Body of pancreas (tissue), 4 donors: ENCODE data around the gene POLE3. TPM values are rescaled to one million over a fixed set of nuclear protein-coding genes. Genes with fewer than 3 reads are reported as not detected.

Experiments used
- ATAC-seq: fragments of 150-250 bp; one replicate; pipeline ENCODE4 v1.9.1; 2016
- DNase-seq, 4 donors: peaks; one replicate each; pipeline ENCODE4 v3.0.0-alpha.2; 2019
- H3K27ac ChIP-seq, 4 donors: fragments of 200-600 bp; sonication (generic); 1 replicate in 3 of 4; 2 replicates in 1 of 4; pipeline versions ENCODE4 v1.5.1 to v1.6.1; 2016 to 2019; ENCODE audit warnings: mild to moderate bottlenecking in 1 of 4, mixed read lengths in 1 of 4, moderate library complexity in 1 of 4
- H3K27me3 ChIP-seq, 2 donors: fragments of 200-600 bp; sonication (generic); one replicate each; pipeline ENCODE4 v1.6.0; 2016; ENCODE audit warnings: mild to moderate bottlenecking in 1 of 2
- H3K36me3 ChIP-seq, 2 donors: fragments of 200-600 bp; sonication (generic); replicated peaks in 1 of 2; 2 replicates each; pipeline ENCODE4 v1.5.1; 2016; ENCODE audit warnings: low read depth in 2 of 2; ENCODE audit not compliant: insufficient read depth in 1 of 2
- H3K4me1 ChIP-seq: fragments of 200-600 bp; sonication (generic); one replicate; pipeline ENCODE4 v1.6.0; 2016
- H3K4me3 ChIP-seq, 2 donors: fragments of 200-600 bp; sonication (generic); 1 replicate in 1 of 2; 2 replicates in 1 of 2; pipeline ENCODE4 v1.5.1; 2016 to 2019
- H3K9me3 ChIP-seq, 3 donors: fragments of 200-600 bp; sonication (generic); 1 replicate in 2 of 3; 2 replicates in 1 of 3; pipeline ENCODE4 v1.5.1; 2016
- CTCF ChIP-seq, 7 experiments: fragments of 450-650 bp in 4 of 7; fragments of 200-600 bp in 3 of 7; sonication (generic) in 3 of 7; IDR thresholded peaks; one replicate each; pipeline ENCODE4 v1.5.1; 2016 to 2019; ENCODE audit warnings: antibody characterized with exemption in 7 of 7
- POLR2A ChIP-seq, 3 donors: fragments of 450-650 bp; IDR thresholded peaks; one replicate each; pipeline ENCODE4 v1.6.1; 2016; ENCODE audit warnings: antibody characterized with exemption in 3 of 3, mild to moderate bottlenecking in 2 of 3
- WGBS, 2 donors: methylation state at CpG; one replicate each; pipeline ENCODE4 v1.1.5; 2017; 5-methylcytosine and 5-hydroxymethylcytosine counted together
- intact Hi-C: fragments of 100-400 bp; cut with DNase I; formaldehyde crosslinking; loops from one replicate; pipeline ENCODE4 v1.15.1; 2023
- total RNA-seq, 2 donors: library from RNA; depleted of rRNA; stranded (reverse); fragments of >200 nt; gene quantifications; one replicate each; pipeline ENCODE4 v1.1.0, GENCODE V29; 2016

POLE3 gene
- total RNA-seq, 2 donors from 2014 or later: 13.8 to 17.6 TPM

GRCh38 chr9:113398796-113399195 is 11.7 kb downstream of the POLE3 start:
- Histone ChIP-seq H3K27ac (peak overlapping the region; percentile 50 to 85 (median 76)), H3K27me3 (no peaks in the 10 kb centered on the region), H3K4me3 (no peak overlapping the region), H3K4me1 (peaks cover 68% of the 10 kb centered on the region), H3K36me3 (no peaks in the 10 kb centered on the region), H3K9me3 (no peaks in the 10 kb centered on the region)
- TF ChIP-seq CTCF (IDR thresholded peaks at IDR 0.05) (no peak), POLR2A (IDR thresholded peaks at IDR 0.05) (peak in 1 of 3 donors; percentile 11)
- intact Hi-C loops: no loop called here
- 30% methylated on average over 5 of the region's 5 CpGs for WGBS, 2 donors
- DNase-seq: no peak
- no peak for ATAC-seq

- TF ChIP-seq CTCF (IDR thresholded peaks at IDR 0.05): no peak
- no peak for TF ChIP-seq POLR2A (IDR thresholded peaks at IDR 0.05)
- no peak for ATAC-seq
- Histone ChIP-seq H3K9me3 (no peaks in the 10 kb centered on the region), H3K27ac (peak overlapping the region in 3 of 4 donors; percentile 23 to 85 (median 80)), H3K27me3 (no peaks in the 10 kb centered on the region), H3K4me3 (no peak overlapping the region), H3K4me1 (peaks cover 70% of the 10 kb centered on the region), H3K36me3 (peaks cover 0 to 2% of the 10 kb centered on the region in 2 donors)
- no peak for DNase-seq
- 36 to 55% methylated on average over 3 of the region's 3 CpGs for WGBS, 2 donors
- intact Hi-C loops: no loop called here
Measured at GRCh38 chr9:113397203-113397631, 13.3 kb downstream of the POLE3 start.

GRCh38 chr9:113395000-113395861 is 15.2 kb downstream of the POLE3 start:
- H3K27ac ChIP-seq: peak overlapping the region in 3 of 4 donors; percentile 31 to 71 (median 62)
- peaks cover 61% of the 10 kb centered on the region for H3K4me1 ChIP-seq
- peaks cover 0 to 15% of the 10 kb centered on the region in 2 donors for H3K36me3 ChIP-seq
- H3K4me3 ChIP-seq: no peak overlapping the region
- no peaks in the 10 kb centered on the region for H3K27me3 ChIP-seq
- intact Hi-C loops: no loop called here
- TF ChIP-seq CTCF (IDR thresholded peaks at IDR 0.05) (no peak), POLR2A (IDR thresholded peaks at IDR 0.05) (no peak)
- WGBS, 2 donors: 77 to 80% methylated on average over 9 of the region's 9 CpGs
- peak in 1 of 4 donors; percentile 9 for DNase-seq
- peak; percentile 18 for ATAC-seq
- no peaks in the 10 kb centered on the region for H3K9me3 ChIP-seq

- intact Hi-C loops: no loop called here
- WGBS, 2 donors: 87 to 94% methylated on average over 7 of the region's 7 CpGs
- Histone ChIP-seq H3K4me3 (no peak overlapping the region), H3K36me3 (peaks cover 0 to 15% of the 10 kb centered on the region in 2 donors), H3K27me3 (no peaks in the 10 kb centered on the region), H3K27ac (no peak overlapping the region), H3K9me3 (no peaks in the 10 kb centered on the region), H3K4me1 (peaks cover 61% of the 10 kb centered on the region)
- no peak for TF ChIP-seq CTCF (IDR thresholded peaks at IDR 0.05)
- TF ChIP-seq POLR2A (IDR thresholded peaks at IDR 0.05): no peak
- DNase-seq (peak in 1 of 4 donors; percentile 12), ATAC-seq (no peak)
Measured at GRCh38 chr9:113393281-113393680, 17.2 kb downstream of the POLE3 start.
